ENCODE measurements around the gene FNTB. TPM values are rescaled to one million over a fixed set of nuclear protein-coding genes. Genes with fewer than 3 reads are reported as not detected.

FNTB gene
- total RNA-seq, 4 donors from 2014 or later, result 40.6 to 44.6 (median 43.2) TPM

DNA sequence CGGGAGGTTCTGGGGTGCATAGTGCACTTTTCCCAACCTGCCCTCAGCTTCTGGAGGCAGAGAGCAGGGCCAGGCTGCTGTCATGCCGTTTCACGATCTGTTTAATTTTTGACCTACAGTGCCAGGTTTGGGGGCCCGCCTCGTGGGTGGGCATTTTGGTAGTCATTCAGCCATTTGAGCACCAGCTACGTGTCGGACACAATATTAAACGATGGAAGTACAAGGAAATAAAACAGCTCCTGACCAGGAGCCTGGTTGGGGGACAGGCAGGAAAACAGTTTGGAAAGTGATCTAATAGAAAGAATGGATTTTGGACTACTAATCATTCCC, 708 bp downstream of the FNTB start:
- H3K27ac ChIP-seq, result peak overlapping the region; percentile 88
- TF ChIP-seq EP300 (IDR thresholded peaks at IDR 0.05), result no peak
- no peak for TF ChIP-seq POLR2A (IDR thresholded peaks at IDR 0.05)
- no peak for TF ChIP-seq POLR2AphosphoS5 (IDR thresholded peaks at IDR 0.05)
- TF ChIP-seq, protein P1, sequence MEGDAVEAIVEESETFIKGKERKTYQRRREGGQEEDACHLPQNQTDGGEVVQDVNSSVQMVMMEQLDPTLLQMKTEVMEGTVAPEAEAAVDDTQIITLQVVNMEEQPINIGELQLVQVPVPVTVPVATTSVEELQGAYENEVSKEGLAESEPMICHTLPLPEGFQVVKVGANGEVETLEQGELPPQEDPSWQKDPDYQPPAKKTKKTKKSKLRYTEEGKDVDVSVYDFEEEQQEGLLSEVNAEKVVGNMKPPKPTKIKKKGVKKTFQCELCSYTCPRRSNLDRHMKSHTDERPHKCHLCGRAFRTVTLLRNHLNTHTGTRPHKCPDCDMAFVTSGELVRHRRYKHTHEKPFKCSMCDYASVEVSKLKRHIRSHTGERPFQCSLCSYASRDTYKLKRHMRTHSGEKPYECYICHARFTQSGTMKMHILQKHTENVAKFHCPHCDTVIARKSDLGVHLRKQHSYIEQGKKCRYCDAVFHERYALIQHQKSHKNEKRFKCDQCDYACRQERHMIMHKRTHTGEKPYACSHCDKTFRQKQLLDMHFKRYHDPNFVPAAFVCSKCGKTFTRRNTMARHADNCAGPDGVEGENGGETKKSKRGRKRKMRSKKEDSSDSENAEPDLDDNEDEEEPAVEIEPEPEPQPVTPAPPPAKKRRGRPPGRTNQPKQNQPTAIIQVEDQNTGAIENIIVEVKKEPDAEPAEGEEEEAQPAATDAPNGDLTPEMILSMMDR (IDR thresholded peaks at IDR 0.05), result no peak
- H3K9me3 ChIP-seq, result no peaks in the 10 kb centered on the region
- WGBS, result 1% methylated on average over 8 of the region's 8 CpGs
- DNase-seq (ENCODE audit: low spot score in 2 of 2), result no peak
- peak overlapping the region; percentile 86 for H3K4me3 ChIP-seq
- no peaks in the 10 kb centered on the region for H3K36me3 ChIP-seq
- H3K4me1 ChIP-seq, result peaks cover 35% of the 10 kb centered on the region
- no peaks in the 10 kb centered on the region for H3K27me3 ChIP-seq

DNA sequence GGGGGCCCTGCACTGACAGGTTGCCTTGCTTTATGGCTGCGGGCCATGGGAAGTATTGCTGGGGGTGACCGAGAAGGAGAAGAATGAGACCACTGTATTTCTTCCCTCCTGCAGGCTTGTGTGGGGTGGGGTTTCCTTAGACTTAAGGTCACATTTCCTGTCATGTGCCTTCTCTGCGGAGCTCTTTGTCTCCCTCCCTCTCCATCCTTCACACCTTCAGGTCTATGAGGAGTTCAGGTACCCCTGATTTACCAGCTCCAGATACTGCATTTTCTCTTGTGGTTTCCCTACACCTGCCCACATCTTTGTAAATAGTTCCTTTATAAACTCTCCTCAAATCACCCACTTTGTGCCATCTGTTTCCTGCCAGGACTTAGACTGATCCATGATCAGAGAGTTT, 3.6 kb downstream of the FNTB start:
- Histone ChIP-seq H3K4me1 (peaks cover 31% of the 10 kb centered on the region), H3K4me3 (no peak overlapping the region), H3K36me3 (no peaks in the 10 kb centered on the region), H3K27ac (no peak overlapping the region), H3K27me3 (no peaks in the 10 kb centered on the region), H3K9me3 (no peaks in the 10 kb centered on the region)
- DNase-seq (ENCODE audit: low spot score in 2 of 2), result no peak
- 48% methylated on average over 3 of the region's 3 CpGs for WGBS
- TF ChIP-seq, protein P1 (IDR thresholded peaks at IDR 0.05), result no peak
- TF ChIP-seq EP300 (IDR thresholded peaks at IDR 0.05) (no peak), POLR2A (IDR thresholded peaks at IDR 0.05) (no peak), POLR2AphosphoS5 (IDR thresholded peaks at IDR 0.05) (no peak)

DNA sequence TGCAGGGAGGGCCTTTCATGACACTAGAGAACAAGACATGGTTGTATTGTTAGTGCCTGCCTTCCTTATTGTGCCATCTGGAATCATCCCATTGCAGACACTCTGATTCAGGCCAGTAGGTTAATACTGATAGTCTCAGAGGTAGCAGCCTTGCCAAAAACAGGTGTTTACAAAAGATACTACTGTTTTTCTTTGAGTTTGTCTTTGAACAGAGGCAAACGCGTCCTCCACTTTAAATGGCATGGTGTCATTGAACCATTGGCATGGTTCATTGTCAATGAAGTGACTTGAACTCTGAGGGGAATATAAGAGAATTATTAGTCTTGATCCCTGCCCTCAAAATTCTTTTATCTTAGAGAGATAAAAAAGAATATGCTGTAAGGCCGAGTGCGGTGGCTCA, 4.2 kb downstream of the FNTB start:
- Histone ChIP-seq H3K9me3 (no peaks in the 10 kb centered on the region), H3K4me1 (peaks cover 31% of the 10 kb centered on the region), H3K27ac (no peak overlapping the region), H3K27me3 (no peaks in the 10 kb centered on the region), H3K4me3 (no peak overlapping the region), H3K36me3 (no peaks in the 10 kb centered on the region)
- no peak for DNase-seq (ENCODE audit: low spot score in 2 of 2)
- TF ChIP-seq, protein P1 (IDR thresholded peaks at IDR 0.05), result no peak
- TF ChIP-seq POLR2A (IDR thresholded peaks at IDR 0.05) (no peak), EP300 (IDR thresholded peaks at IDR 0.05) (no peak), POLR2AphosphoS5 (IDR thresholded peaks at IDR 0.05) (no peak)
- 95% methylated on average over 4 of the region's 4 CpGs for WGBS

DNA sequence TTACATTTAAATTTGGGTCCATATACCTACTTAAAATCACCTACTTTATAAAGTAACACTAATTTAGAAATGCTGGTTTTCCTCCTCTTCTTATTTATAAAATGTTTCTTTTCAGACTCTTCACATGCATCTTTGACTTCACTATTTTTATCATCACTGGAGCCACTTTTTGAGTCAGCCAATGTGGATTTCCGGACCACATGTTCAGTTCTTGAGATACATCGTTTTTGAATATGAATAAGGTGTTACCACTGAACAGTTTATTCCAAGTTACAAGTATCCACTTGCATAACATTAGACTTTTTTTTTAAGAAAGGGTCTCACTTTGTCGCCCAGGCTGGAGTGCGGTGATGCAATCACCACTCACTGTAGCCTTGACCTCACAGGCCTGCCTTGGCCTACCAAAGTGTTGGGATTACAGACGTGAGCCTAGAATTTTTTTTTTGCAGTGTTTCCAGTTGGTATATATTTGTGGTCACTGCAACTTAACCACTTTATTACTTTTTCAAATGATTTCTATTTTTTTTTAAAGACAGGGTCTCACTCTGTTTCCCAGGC, 5.7 kb downstream of the FNTB start:
- 82% methylated on average over 5 of the region's 5 CpGs for WGBS
- no peak for DNase-seq (ENCODE audit: low spot score in 2 of 2)
- H3K9me3 ChIP-seq, result no peaks in the 10 kb centered on the region
- no peaks in the 10 kb centered on the region for H3K27me3 ChIP-seq
- peaks cover 27% of the 10 kb centered on the region for H3K4me1 ChIP-seq
- H3K27ac ChIP-seq, result no peak overlapping the region
- no peak for TF ChIP-seq EP300 (IDR thresholded peaks at IDR 0.05)
- TF ChIP-seq, protein P1 (IDR thresholded peaks at IDR 0.05), result no peak
- TF ChIP-seq POLR2A (IDR thresholded peaks at IDR 0.05), result no peak
- H3K36me3 ChIP-seq, result no peaks in the 10 kb centered on the region
- H3K4me3 ChIP-seq, result no peak overlapping the region

DNA sequence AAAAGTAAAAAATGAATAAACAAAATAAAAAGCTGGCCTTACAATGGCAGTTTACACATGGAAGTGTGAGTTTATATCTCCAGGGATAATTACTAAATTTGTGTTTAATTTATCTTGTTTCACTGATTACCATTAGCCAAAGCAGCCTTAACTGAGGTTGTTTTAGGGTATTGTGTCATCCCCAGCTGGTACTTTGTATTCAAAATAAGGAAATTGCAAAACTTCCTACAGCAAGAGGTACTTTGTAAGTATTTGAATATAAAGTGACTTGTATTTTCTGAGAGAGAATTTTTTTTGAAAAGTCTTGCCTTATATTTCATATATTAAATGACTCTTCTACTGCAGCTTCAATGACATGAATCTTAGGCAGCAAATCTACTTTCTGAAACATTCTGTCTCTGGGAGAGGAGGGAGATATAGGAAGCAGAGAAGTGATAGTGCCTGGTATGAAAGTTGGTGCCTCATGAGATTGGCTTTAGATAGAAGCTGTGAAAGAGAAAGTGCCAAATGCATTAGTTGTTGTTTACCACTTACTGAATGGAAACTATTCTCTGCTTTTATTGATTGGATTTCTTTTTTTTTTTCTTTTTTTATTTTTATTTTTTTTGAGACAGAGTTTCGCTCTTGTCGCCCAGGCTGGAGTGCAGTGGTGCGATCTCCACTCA, 6.7 kb downstream of the FNTB start:
- H3K4me3 ChIP-seq, result no peak overlapping the region
- no peak overlapping the region for H3K27ac ChIP-seq
- peaks cover 26% of the 10 kb centered on the region for H3K4me1 ChIP-seq
- TF ChIP-seq, protein P1 (IDR thresholded peaks at IDR 0.05), result no peak
- TF ChIP-seq POLR2A (IDR thresholded peaks at IDR 0.05) (no peak), POLR2AphosphoS5 (IDR thresholded peaks at IDR 0.05) (no peak), EP300 (IDR thresholded peaks at IDR 0.05) (no peak)
- WGBS, result 100% methylated on average over 3 of the region's 3 CpGs
- no peaks in the 10 kb centered on the region for H3K27me3 ChIP-seq
- H3K36me3 ChIP-seq, result no peaks in the 10 kb centered on the region
- no peak for DNase-seq (ENCODE audit: low spot score in 2 of 2)
- H3K9me3 ChIP-seq, result no peaks in the 10 kb centered on the region

Measured in suprapubic skin (tissue), 4 donors.